Epidermal melanocyte (primary cell): Measurements from ENCODE around the gene ANO2.
"Not testable (repeated sequence)": the region's sequence is repeated elsewhere in the genome, so short reads cannot be mapped to it uniquely, and the experiment has no call there.

Experiments used
- DNase-seq: peaks from one replicate; pipeline ENCODE4 v3.0.0; 2011; ENCODE audit warnings: low spot score; ENCODE audit not compliant: insufficient read length

Gene ANO2

DNA sequence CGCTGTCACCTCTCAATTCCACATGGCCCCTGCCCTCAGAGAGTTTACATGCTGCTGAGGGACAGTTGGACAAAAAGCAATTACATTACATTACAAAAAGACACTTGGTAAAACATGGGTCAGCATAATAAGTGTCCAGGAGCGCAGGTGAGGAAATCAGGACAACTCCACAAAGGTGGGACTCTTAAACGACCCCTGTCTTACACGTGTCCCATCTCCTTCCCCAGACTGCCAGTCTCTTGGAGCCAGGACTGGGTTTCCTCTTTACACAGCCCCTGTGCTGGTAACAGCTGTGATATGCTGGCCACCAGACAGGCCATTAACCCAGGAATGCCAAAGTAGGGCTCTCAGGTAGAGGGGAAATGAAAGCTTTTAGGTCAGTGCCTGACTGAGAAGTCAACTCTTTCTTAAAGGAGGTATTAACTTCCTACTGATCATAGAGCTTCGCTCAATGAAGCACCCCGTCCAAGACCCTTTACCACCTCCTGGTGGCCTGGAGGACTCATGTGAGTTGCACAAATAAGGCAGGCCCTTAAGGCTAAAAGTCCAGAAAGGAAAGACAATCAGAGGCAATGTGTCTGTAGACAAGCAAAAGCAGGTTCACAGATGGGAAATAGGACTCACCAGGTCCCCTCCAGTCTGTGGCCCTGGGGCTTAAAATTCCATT lies 55.5 kb downstream of the ANO2 start:
- DNase-seq = no peak

DNA sequence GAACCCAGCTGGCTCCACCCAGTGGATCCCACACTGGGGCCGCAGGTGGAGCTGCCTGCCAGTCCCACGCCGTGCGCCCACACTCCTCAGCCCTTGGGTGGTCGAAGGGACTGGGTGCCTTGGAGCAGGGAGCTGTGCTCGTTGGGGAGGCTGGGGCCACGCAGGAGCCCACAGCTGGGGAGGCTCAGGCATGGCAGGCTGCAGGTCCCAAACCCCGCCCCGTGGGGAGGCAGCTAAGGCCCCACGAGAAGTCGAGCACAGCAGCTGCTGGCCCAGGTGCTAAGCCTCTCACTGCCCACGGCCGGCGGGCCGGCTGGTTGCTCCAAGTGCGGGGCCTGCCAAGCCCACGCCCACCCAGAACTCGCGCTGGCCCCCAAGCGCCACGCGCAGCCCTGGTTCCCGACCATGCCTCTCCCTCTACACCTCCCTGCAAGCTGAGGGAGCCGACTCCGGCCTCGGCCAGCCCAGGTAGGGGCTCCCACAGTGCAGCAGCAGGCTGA lies 56.2 kb downstream of the ANO2 start:
- DNase-seq = no peak

DNA sequence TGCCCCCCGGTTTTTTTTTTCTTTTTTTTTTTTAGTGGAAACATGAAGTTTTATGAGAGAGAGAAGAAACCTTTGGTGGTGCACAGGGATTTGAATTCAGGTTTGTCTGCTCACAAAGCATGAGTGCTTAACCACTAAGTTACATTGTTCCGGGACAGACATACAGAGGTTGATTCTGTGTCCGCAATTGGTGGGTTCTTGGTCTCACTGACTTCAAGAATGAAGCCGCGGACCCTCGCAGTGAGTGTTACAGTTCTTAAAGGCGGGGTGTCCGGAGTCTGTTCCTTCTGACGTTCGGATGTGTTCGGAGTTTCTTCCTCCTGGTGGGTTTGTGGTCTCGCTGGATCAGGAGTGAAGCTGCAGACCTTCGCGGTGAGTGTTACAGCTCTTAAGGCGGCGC lies 57.2 kb downstream of the ANO2 start:
- not testable (repeated sequence) for DNase-seq

DNA sequence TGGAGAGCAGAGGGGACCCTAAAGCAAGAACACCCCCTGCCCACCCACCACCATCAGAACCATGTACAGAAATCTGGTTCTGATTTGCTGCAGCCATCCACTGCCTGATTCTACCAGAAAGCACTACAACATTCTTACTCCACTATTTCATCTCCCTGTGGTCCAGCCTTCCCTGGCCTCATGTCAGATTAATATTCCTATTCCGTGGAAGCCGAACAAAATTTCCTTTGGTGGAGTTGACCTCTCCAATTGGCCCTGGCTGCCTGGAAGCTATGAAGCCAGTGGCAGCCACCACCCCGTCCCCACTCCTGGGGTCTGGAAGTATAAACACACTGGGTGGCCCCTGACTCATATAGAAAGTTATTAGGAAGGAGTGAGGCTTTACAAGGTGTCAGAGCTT lies 60.2 kb downstream of the ANO2 start:
- DNase-seq = no peak

DNA sequence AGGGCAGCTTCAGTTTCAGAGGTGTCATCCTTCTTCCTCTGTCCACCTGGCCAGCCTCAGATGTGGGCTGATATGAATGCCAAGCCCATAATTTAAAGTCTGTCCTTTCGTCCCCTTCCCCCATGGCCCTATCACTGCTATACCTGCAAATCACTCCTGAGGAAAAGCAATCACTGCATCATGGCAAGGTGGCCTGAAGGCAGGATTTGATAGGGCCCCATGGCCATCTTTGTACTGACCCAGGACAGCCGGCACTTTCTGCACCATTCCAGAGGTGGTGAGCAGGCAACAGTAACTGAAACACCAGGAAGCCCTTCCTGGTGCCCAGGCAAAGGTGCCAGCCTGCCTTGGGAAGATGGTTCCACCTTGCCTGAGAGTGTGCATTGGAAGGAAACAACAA lies 60.8 kb downstream of the ANO2 start:
- DNase-seq = no peak

DNA sequence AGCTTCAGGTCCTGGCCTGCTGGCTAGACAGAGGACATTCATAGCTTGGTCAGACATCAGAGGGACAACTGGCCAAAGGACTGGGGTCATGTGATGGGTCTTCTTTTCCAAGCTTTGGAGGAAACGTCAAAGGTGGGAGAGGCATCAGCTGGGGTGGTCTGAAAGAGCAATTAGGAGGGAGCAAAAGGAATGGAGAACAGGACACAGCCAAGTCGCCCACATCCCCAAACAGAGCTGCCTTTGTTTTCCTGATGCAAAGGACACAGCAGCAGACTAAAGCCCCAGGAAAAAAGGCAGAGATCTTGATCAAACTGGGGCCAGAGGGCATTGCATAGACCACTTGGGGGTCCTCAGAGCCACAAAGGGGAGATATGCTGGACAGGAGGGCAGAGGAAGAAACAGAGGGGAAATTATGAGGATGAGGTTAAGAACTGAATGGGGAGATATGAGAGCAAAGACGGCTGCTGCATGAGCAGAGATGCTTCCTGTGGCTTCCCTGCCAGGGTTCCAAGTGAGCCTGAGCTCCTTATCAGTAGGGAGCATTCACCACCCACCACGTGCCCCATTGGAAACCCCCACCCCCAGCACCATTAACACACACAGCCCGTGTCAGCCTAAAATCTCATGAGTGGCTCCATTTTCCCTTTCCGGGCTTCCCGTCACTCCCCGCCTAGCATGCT lies 62.4 kb downstream of the ANO2 start:
- no peak for DNase-seq

DNA sequence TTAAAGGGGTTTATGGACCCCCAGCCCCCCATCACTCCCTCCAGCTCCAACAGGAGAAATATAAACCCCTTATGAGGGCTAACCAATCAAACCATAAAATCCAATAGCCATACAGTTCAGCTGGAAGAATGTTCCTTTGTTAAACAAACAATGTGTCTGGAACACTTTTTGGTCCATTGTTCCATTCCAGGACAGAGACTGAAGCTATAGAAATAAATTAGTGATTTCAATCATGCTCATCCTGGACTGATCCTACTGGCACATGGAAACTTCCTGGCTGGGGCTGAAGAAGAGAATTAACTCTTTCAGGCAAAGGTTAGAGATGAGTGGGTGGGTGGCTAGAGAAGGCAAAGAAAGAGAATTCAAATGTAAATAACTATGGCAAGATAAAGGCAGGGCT lies 63.4 kb downstream of the ANO2 start:
- DNase-seq = no peak

DNA sequence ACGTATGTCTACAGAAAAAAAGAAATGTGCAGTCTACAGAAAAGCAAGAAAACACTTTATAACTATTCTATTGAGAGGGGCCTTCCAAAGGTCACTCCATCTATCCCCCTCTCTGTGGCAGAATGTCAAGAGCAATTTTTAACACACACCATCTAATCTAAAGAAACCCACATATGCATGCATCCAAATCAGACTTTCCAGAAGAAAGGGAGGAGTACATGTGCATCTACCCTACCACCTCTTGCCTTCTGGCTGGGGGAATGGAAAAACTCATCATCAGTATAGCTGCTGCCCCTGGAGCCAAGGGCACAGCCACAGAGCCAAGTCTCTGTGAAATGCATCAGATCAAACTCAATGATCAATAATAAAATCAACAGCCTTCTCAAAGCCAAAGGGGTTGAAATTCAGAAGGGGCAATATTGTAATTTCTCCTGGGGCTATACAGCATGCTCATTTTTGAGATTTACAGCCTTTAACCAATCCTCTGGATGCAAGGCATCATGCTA lies 63.9 kb downstream of the ANO2 start:
- DNase-seq = no peak

DNA sequence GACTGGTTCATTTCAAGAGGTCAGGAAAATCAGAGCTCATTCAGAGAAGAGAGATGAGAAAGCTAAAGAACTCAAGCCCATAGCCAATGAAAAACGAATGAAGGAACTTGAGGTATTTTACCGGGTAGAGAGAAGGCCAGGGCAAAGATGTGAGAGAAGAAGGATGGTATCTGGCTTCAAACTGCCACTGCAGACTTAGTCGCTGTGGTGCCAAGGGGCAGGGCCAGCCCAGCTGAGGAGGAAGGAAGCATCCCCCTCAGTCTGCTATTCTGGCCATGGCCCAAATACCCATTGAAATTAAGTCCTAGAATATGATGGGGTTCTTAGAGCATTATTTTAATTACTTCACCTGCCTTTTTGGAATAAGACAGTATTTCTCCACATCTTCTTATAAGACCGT lies 69.2 kb downstream of the ANO2 start:
- no peak for DNase-seq

DNA sequence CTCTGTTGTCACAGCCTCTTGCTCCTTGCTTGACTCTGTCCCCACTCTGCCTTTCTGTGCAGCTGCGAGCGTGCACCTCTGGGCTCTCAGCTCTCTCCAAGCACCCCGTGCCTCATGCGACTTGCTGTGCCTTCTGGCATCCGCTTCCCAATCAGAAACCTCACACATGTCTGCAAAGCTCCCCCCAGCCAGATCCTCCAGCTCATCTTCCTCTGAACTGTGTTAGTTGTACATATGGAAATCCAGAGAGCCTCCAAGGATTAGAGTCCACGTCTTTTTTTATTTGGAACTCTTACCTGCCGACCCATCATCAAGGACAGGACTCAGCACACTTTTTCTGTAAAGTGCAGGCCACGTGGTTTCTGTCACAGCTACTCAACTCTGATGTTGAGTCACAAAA lies 70.5 kb downstream of the ANO2 start:
- no peak for DNase-seq

DNA sequence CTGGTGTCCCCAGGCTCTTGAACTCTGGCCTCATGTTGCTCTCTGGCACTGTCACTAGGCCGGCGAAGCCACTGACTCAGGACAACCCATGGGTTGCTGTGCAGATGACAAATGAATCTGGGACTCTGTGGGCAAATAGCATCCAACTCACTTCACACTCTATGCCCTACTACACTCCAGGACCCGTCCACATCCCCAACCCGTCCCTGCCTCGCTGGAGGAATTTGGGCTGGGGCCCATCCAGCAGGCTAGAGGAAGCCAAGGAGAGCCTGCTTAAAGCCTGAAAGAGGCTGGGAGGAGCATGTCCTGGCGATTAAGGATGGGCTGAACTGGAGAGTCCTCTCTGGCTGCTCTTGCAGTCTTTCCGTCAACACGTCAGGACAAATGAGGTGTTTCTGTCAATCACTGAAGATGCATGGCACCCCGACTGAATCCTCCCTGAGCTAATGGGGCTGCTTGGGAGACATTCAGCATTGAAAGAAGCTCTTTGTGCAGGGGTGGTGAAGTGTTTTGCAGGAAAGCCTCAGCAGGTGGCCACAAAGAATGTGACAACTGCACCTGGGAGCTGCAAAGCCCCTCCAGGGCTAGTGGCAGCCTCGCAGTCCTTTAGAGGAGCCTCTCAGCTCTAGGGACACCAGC lies 71.7 kb downstream of the ANO2 start:
- DNase-seq = no peak

DNA sequence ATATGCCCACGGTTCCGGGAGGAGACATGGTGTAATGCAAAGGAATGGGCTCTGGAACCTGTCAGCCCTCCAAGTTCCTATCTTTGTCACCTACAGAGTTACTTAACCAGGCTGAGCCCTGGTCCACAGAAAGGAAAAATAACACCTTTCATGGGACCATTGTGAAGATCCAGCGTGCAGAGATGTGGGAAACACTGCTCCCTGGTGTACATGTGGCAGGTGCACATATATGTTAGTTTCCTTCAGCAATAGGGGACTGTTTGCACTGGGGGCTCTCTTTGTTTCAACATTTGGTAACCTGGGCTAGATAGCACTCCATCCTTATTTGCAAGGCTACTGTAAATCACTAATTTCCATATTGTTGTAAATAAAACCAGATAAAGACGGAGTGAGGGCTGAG lies 72.3 kb downstream of the ANO2 start:
- no peak for DNase-seq

DNA sequence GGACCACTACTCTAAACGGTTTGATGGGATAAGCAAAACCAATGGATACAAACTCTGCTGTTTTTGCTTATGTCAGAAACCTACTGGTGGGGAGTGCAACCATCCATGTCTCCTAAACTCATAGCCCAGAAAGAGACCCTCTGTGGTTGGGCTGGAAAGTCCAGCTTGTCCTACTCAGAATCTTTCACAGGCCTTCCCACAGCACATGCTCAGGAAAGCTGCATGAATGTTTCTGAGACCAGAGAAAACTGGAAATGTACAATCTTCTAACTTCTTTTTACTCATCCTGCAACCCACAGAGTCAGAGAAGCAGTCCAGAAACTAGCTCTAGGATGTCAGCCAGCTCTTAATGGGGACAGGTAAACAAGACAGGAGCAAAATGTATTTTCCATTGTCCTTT lies 73.3 kb downstream of the ANO2 start:
- DNase-seq = no peak

DNA sequence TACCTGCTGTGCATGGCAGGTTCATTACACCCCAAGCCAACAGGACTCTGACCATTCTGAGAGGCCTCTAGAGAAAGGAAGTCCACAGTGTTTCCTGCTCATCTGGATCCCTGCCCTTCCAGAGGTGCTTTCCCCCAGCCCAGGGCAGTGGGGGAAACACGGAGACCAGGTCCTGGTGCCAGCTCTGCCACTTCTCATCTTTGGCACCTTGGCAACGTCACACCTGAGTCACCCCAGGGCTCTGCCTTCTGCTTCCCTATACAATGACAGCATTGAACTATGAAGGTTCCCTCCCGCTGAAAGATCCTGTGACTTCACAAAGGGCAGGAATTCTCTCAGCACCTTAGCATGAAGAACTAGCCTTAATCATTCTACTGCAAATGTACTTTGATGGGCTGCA lies 74.9 kb downstream of the ANO2 start:
- DNase-seq = no peak

DNA sequence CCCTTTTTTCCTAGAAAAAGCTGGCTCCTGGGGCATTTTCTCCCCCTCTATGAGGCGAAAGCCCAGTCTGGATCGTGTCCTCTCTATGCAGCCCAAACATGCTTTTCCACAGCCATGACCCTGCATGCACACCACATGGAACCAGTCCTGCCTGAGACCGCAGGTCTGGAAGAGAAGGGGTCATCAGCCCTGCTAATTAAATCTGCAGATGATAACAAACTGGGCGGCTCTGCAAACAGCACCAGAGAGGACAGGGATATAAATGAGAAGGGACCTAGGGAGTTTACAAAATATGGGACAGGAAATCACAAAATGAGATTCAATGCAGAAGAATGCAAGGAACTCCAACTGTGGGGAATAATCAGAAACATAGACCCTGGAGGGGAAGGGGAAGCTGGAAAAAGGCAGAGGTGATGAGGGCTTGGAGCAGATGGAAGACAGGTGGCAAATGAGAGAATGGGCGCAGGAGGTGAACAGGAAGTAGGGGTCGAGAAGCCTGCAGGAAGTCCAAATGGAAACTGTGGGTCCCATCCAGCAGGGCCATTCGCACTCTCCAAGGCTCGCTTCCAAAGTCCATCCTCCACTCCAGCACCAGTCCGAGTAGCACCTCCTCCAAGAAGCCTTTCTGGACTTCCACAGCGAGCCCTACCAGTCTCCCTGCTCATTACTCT lies 76.3 kb downstream of the ANO2 start:
- no peak for DNase-seq

DNA sequence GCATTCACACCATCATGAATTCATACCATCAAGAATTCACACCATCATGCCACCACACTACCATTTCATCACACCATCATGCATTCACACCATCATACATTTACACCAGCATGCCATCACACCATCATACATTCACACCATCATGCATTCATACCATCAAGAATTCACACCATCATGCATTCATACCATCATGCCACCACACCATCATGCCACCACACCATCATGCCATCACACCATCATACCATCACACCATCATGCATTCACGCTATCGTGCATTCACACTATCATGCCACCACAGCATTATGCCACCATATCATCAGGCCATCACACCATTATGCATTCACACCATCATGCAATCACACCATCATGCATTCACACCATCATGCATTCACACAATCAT lies 79.7 kb downstream of the ANO2 start:
- no peak for DNase-seq

DNA sequence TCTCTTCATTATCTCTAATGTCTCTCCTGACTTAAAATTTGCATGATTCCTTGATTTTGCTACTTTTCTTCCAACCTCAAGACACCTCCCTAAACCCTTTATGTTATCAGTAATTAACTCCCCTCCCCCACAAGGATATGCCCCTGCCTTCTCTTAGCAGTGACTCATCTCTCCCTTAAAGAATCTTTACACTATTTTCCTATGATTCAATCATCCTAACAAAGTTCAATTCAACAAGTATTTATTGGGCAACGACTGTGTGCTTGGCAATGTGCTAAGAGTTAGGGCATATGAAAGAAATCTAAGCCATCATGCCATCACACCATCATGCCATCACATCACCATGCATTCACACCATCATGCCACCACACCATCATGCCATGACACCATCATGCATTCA lies 80.1 kb downstream of the ANO2 start:
- DNase-seq = no peak

DNA sequence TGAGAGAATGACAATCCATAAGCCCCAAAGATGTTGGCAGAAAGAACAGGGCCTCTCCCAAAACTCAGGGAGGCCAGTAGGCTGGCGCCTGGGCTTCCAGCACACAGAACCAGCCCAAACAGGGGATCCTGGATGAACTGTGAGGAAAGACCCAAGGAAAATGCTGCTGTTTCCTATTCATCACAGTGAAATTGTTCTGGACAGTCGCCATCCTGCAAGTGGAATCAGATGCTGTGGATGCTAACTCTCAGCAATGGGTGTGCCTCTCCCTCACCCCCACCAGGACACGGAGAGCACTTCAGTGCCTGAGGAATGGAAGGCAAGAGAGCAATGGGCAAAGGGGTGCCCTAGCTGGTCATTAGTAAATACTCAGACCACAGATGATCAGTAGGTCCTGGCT lies 80.8 kb downstream of the ANO2 start:
- DNase-seq = no peak

DNA sequence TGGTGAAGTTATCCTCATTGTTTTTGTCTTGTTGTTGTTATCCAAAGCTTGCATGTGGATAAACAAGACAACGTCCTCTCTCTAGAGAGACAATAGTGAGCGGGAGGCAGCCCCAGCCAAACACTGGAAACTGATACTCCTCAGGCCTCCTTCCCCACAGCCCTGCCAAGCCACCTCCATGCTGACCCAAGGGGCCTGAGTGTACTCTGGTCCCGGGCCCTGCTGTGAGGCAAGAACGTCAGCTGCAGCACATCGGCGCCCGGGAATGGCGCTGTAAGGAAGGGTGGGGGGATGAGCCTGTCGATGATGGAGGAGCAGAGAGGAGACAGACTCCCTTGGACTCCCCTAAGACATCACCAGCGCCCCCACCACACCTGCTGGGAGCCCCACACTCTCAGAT lies 83.6 kb downstream of the ANO2 start:
- no peak for DNase-seq

DNA sequence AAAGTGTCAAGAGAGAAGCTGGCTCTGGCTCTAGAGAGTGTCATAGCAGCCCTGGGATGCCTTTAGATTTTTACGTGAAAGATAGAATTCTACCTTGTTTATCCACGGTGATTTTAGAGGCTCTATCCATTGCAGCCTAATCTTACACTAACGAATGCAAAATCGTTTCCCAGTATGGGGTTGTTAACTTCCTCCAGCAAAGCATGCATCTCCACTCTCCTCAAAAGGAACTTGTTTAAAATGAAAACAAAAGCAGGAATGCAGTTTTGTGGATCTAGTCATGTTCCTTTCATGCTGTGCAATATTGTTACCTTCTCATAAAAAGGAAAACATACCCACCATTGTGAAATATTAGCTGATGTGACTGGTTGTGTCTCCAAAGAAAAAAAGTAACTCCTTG lies 88.4 kb downstream of the ANO2 start:
- DNase-seq = no peak

DNA sequence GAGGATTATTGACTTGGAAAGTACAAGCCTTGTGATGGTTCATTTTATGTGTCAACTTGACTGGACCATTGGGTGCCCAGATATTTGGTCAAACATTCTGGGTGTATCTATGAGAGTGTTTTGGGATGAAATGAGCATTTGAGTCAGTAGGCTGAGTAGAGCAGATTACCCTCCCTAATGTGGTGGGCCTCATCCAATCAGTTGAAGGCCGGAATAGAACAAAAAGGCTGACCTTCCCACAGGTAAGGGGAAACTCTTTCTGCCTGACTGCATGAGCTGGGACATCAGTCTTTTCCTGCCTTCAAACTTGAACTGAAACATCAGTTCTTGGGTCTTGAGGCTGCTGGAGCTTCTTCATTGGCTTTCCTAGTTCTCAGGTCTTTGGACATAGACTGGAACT lies 98.1 kb downstream of the ANO2 start:
- no peak for DNase-seq

DNA sequence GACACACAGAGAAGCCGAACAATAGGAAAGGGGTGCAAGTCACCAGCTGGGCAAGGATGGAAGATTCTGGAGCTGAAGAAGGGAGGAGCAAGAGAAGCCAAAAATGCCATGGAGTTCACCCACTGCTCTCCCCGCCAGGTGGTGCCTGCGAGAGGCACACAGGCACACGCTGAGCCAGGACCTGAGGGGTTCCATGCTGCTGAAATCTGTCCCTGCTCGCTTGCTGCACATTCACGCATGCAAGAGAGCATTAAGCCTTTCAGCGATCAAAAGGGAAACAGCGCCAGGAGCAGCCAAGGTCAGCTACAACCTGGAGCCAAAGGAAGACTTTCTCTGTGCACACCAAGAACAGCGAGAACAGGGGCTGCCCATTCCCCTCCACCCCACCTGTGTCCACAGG lies 104.1 kb downstream of the ANO2 start:
- no peak for DNase-seq
